Measurements from ENCODE around the gene CACNA1C. TPM values are rescaled to one million over a fixed set of nuclear protein-coding genes. Genes with fewer than 3 reads are reported as not detected.

CACNA1C gene
- total and polyA plus RNA-seq, 2 of the 4 experiments (the other 2 are of a cell fraction), result 1.6 to 2.6 TPM

DNA sequence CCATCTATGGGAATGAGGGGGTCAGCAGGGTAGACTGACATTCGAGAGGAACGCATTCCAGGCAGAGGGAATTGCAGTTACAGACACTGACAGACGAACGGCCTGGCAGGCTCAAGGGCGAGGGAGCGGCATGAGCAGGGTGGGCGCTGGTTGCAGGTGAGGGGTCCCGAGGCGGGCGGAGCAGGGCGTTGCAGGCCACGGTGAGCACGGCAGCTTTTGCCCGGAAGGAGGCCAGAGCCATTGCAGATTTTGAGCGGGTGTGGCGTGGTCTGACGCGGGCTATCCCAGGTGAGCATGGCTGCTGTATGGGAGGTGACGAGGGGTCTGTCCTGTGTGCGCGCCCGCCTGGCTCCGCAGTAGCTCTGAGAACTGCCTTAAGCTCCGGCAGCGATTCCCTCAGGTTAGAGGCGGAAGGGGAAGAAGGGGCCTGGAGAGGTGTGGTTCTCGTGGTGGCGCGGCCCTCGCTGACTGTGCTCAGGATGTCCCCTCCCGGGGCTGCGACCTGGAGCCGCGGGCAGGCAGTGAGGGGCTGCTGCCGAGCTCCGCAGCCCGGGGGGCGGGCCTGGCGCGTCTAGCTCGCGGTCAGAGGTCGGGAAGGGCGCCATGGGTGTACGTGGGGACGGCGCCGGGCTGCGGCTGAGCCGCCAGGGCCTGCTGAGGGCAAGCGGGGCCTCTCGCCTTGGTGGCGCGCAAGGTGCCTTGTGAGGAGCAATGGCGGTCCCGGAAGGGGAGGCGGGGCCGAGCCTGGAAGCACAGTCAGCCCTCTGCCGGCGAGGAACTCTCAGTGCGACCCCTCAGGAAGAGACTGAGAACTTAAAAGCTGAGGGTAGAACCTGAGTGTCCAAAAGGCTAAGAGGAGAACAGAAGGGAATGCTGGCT lies 177.1 kb downstream of the CACNA1C start:
- Histone ChIP-seq H4K5ac (ENCODE audit: low read depth, low read length) (no peak overlapping the region), H4K8ac (ENCODE audit: low read depth in 2 of 2, low read length in 2 of 2) (no peak overlapping the region), H3K9me3 (ENCODE audit: control insufficient read depth, insufficient read depth, low read length) (no peaks in the 10 kb centered on the region), H4K20me1 (ENCODE audit: insufficient read depth, low read length) (no peaks in the 10 kb centered on the region), H3K36me3 (ENCODE audit: control insufficient read depth, insufficient read depth, low read length) (no peaks in the 10 kb centered on the region), H2AK5ac (ENCODE audit: low read depth, low read length) (no peak overlapping the region), H3K4me3 (ENCODE audit: insufficient read depth, low read depth, low read length) (no peak overlapping the region), H3K4me1 (ENCODE audit: control insufficient read depth, insufficient read depth, low read length) (peaks cover 13% of the 10 kb centered on the region), H2AFZ (replicated peaks; ENCODE audit: low read length, poor library complexity) (no peak overlapping the region), H2BK5ac (ENCODE audit: low read depth, low read length, poor library complexity, severe bottlenecking) (no peak overlapping the region), H3K14ac (replicated peaks; ENCODE audit: low read depth, low read length) (no peak overlapping the region), H3K18ac (ENCODE audit: low read depth, low read length) (no peak overlapping the region), H2BK120ac (ENCODE audit: low read depth, low read length) (no peak overlapping the region), H3K4me2 (ENCODE audit: low read depth, low read length) (no peak overlapping the region), H3K27me3 (ENCODE audit: control insufficient read depth, insufficient read depth, low read length) (no peaks in the 10 kb centered on the region), H3K9ac (ENCODE audit: low read depth, low read length) (no peak overlapping the region), H3K9me1 (ENCODE audit: insufficient read depth, low read length) (no peaks in the 10 kb centered on the region; the same call in 1 of the 2 replicates), H3K23ac (ENCODE audit: low read depth, low read length) (no peak overlapping the region), H3K56ac (ENCODE audit: extremely low read depth, insufficient read depth, low read length) (no peak overlapping the region), H3K79me1 (ENCODE audit: low read depth in 1 of 2, low read length in 2 of 2) (peaks cover 3 to 4% of the 10 kb centered on the region in 2 experiments; a peak in 2 of 4 replicates), H4K91ac (ENCODE audit: insufficient read depth, low read depth, low read length) (no peak overlapping the region), H2BK15ac (ENCODE audit: low read depth, low read length) (no peak overlapping the region), H3K4ac (ENCODE audit: low read depth, low read length) (no peak overlapping the region), H2AK9ac (replicated peaks; ENCODE audit: low read depth, low read length, poor library complexity) (no peak overlapping the region), H2BK20ac (ENCODE audit: low read depth, low read length) (no peak overlapping the region), H3K27ac (ENCODE audit: insufficient read depth, low read length) (no peak overlapping the region)
- no peak for ATAC-seq (ENCODE audit: low read depth)
- WGBS, 2 experiments (ENCODE audit: extremely low coverage in 2 of 2, insufficient read length in 1 of 2), result 72% methylated on average over 39 of the region's 61 CpGs; no CpG with 5 or more reads in 1 of the 2 experiments
- CTCF ChIA-PET, result no interaction called here
- TF ChIP-seq, protein P1, sequence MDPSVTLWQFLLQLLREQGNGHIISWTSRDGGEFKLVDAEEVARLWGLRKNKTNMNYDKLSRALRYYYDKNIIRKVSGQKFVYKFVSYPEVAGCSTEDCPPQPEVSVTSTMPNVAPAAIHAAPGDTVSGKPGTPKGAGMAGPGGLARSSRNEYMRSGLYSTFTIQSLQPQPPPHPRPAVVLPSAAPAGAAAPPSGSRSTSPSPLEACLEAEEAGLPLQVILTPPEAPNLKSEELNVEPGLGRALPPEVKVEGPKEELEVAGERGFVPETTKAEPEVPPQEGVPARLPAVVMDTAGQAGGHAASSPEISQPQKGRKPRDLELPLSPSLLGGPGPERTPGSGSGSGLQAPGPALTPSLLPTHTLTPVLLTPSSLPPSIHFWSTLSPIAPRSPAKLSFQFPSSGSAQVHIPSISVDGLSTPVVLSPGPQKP (IDR thresholded peaks at IDR 0.05; ENCODE audit: borderline replicate concordance, low read depth, low read length), result no peak
- TF ChIP-seq RAD21 (IDR thresholded peaks at IDR 0.05; ENCODE audit: low read length), result no peak
- dilution Hi-C loops (cut with HindIII; ENCODE audit: low sequenced_read_pairs, unreplicated experiment) (no loop called here), intact Hi-C loops (cut with micrococcal nuclease) (no loop called here), in situ Hi-C loops (cut with MboI; ENCODE audit: low sequenced_read_pairs) (no loop called here)
- BruUV-seq (replicated peaks), result no TSS peak
- DNase-seq, result no peak
- POLR2A ChIA-PET (ENCODE audit: unreplicated experiment), result no interaction called here

Measured in IMR-90 (cell line).